GM12872 (cell line): ENCODE data around the gene ALOX5AP.

Experiments used
- CTCF ChIP-seq: IDR thresholded peaks from 3 replicates; pipeline ENCODE4 v1.5.1; 2011; ENCODE audit warnings: low read depth, mild to moderate bottlenecking, low read length, moderate library complexity; ENCODE audit not compliant: insufficient read depth

The ALOX5AP gene

GRCh38 chr13:30739761-30740642, 4.7 kb downstream of the ALOX5AP start:
- TF ChIP-seq CTCF = no peak

GRCh38 chr13:30742901-30743300, 7.6 kb downstream of the ALOX5AP start:
- no peak for TF ChIP-seq CTCF

GRCh38 chr13:30743319-30744055, 8.1 kb downstream of the ALOX5AP start:
- no peak for TF ChIP-seq CTCF

- TF ChIP-seq CTCF = peak; percentile 9; the same call in 1 of the 3 replicates
Measured at GRCh38 chr13:30744056-30744680, 8.8 kb downstream of the ALOX5AP start.

- no peak for TF ChIP-seq CTCF
Measured at GRCh38 chr13:30744681-30745077, 9.3 kb downstream of the ALOX5AP start.

GRCh38 chr13:30745906-30746686, 10.8 kb downstream of the ALOX5AP start:
- TF ChIP-seq CTCF = no peak
